GM21528 (cell line): ENCODE data around the gene TMEM125.

Source experiments
- ATAC-seq: cut with Tn5 transposase; IDR thresholded peaks from one replicate; pipeline ENCODE4 v1.9.1; 2021; ENCODE audit warnings: mild to moderate bottlenecking, moderate library complexity; ENCODE audit not compliant: unreplicated experiment, low FRiP score

The TMEM125 gene

GRCh38 chr1:43306688-43307457, 37.1 kb downstream of the TMEM125 start:
- no peak for ATAC-seq

- no peak for ATAC-seq
Observed at GRCh38 chr1:43307458-43308158, 37.8 kb downstream of the TMEM125 start.

DNA sequence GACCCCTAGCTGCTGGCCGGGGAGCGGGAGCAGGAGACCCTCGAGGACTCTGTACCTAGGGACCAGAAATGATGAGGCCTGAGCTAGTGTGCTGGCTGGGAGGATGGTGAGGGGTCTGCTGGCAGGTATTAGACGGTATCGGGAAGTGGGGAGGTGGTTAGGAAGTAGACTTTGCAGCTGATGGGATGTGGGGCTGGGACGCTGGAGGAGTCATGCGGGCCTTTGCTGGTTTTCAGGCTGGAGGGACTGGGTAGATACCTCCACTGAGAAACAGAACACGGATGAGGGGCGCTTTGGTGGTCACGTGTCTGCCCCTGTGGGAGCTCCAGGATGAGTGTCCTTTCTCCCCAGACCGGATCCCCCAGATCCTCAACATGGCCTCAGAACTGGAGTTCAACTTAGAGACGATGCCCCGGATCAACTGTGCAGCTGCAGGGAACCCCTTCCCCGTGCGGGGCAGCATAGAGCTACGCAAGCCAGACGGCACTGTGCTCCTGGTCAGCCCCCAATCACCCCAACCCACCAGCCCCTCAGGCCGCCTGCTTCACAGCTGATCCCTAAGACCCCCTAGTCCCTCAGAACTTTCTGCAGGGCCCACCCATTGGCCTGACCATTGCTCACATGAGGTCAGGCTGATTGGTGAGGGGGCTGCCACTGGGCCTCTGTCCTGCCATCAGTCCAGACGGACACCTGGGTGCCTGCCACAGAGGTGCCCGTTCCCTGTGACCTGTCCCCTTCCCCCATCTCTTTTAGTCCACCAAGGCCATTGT, 39.0 kb downstream of the TMEM125 start:
- no peak for ATAC-seq

GRCh38 chr1:43309405-43310025, 39.7 kb downstream of the TMEM125 start:
- ATAC-seq: no peak

GRCh38 chr1:43311521-43311920, 41.7 kb downstream of the TMEM125 start:
- ATAC-seq: no peak

DNA sequence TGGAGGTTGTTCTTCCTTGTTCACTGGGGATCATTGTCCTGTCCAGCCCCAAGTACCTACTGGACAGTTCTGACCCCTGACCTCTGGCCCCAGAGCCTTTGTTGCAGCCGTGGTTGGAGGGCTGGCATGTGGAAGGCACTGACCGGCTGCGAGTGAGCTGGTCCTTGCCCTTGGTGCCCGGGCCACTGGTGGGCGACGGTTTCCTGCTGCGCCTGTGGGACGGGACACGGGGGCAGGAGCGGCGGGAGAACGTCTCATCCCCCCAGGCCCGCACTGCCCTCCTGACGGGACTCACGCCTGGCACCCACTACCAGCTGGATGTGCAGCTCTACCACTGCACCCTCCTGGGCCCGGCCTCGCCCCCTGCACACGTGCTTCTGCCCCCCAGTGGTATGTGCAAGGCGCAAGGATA, 42.4 kb downstream of the TMEM125 start:
- no peak for ATAC-seq

DNA sequence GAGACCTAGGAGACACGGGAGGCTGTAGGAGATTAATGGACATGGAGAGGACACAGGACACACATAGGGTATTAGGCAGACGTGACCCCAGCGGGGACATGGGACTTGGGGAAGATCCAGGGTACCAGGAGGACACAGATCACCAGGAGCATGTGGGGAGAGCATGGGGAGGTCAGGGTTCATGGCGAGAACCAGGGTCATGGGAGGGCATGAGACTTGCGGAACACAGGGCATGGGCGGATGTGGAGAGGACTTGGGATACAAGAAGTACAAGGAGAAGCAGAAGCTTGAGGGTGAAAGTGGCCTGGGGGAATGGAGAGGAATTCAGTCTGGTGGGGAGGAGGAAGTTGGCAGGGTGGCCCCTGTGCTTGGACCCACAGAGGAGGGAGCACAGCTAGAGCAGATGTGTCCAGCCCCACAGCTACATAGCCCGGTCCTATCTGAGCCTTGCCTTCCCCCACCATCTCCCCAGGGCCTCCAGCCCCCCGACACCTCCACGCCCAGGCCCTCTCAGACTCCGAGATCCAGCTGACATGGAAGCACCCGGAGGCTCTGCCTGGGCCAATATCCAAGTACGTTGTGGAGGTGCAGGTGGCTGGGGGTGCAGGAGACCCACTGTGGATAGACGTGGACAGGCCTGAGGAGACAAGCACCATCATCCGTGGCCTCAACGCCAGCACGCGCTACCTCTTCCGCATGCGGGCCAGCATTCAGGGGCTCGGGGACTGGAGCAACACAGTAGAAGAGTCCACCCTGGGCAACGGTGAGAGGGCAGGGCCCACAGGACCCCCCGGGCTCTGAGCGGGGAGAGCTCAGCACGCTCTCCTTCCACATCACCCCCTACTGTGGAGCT, 43.1 kb downstream of the TMEM125 start:
- ATAC-seq: no peak

GRCh38 chr1:43313771-43314170, 44.0 kb downstream of the TMEM125 start:
- ATAC-seq: no peak

DNA sequence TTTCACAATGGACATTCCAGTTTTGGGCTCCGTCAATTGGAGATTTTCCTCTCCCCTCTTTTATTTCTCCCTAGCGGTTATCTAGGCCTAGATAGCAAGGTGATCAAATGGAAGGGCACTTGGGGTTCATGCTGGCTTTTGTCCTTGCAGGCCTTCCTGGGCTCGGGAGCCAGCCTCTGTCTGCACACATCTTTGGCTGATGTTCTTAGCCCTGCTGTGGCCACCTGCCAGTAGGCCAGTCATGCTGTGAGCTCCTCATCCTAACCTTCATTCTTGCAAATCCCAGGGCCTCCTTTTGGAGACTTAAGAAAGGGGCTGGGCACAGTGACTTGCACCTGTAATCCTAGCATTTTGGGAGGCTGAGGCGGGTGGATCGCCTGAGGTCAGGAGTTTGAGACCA, 44.5 kb downstream of the TMEM125 start:
- no peak for ATAC-seq

- ATAC-seq: no peak
Observed at GRCh38 chr1:43315481-43315880, 45.7 kb downstream of the TMEM125 start.

- ATAC-seq: no peak
Observed at GRCh38 chr1:43315963-43316737, 46.4 kb downstream of the TMEM125 start.

GRCh38 chr1:43316738-43317520, 47.1 kb downstream of the TMEM125 start:
- ATAC-seq: no peak

GRCh38 chr1:43317817-43318471, 48.2 kb downstream of the TMEM125 start:
- no peak for ATAC-seq

GRCh38 chr1:43318831-43319230, 49.0 kb downstream of the TMEM125 start:
- ATAC-seq: no peak

GRCh38 chr1:43319288-43319687, 49.5 kb downstream of the TMEM125 start:
- no peak for ATAC-seq

GRCh38 chr1:43319766-43320165, 50.0 kb downstream of the TMEM125 start:
- ATAC-seq: no peak

- no peak for ATAC-seq
Observed at GRCh38 chr1:43321331-43321891, 51.6 kb downstream of the TMEM125 start.

DNA sequence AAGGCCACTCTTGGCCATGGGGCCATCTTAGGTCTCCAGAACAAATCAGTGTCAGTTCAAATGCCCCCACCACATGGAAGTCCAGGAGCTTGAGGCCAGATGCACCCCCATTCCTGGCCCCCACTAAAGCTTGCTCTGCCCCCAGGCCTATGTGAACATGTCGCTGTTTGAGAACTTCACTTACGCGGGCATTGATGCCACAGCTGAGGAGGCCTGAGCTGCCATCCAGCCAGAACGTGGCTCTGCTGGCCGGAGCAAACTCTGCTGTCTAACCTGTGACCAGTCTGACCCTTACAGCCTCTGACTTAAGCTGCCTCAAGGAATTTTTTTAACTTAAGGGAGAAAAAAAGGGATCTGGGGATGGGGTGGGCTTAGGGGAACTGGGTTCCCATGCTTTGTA, 52.7 kb downstream of the TMEM125 start:
- no peak for ATAC-seq
